Measurements from ENCODE around the gene PER1.
"Not testable (repeated sequence)": the region's sequence is repeated elsewhere in the genome, so short reads cannot be mapped to it uniquely, and the experiment has no call there.

PER1 gene

GRCh38 chr17:8173056-8173870 lies 21.1 kb upstream of the PER1 start:
- no peak for DNase-seq (ENCODE audit: low spot score)

GRCh38 chr17:8170186-8170585 lies 18.0 kb upstream of the PER1 start:
- DNase-seq (ENCODE audit: low spot score), result not testable (repeated sequence)

GRCh38 chr17:8167526-8167925 lies 15.3 kb upstream of the PER1 start:
- DNase-seq (ENCODE audit: low spot score), result no peak

DNA sequence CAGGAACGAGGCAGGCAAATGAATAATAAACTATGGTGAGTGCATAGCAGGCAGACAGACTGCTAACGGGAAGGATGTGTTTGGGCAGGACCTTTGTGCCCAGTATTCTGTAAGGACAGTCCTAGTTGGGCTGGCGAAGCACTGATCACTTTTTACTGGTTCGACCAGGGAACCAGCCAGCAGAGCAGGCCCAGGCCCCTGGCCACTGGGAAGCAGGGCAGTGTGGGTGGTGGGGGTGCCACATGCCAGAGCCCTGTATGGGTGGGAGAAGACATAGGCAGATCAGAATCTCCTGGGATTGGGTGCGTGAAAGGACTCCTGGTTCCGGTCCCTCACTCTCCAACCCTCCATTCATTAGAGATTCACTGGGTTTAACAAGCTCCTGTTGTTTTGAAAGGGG lies 14.5 kb upstream of the PER1 start:
- no peak for DNase-seq (ENCODE audit: low spot score)

DNA sequence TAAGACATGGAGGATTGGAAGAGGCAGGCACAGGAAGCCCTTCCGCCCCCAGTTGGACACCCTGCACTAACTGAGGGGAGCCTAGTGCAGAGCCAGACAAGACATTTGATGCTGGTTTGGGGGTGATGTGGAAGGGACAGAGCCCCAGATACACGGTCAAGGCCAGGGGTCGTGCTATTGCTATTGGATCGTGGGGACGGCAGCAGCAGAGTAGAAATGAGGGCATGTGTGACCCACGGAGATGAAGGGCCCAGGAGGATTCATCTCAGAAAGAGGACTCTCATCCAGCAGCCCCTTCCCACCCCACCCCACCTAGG lies 12.6 kb upstream of the PER1 start:
- DNase-seq (ENCODE audit: low spot score), result no peak

GRCh38 chr17:8163978-8164814 lies 12.0 kb upstream of the PER1 start:
- DNase-seq (ENCODE audit: low spot score), result peak; percentile 45

GRCh38 chr17:8162997-8163977 lies 11.1 kb upstream of the PER1 start:
- peak; percentile 58 for DNase-seq (ENCODE audit: low spot score)

DNA sequence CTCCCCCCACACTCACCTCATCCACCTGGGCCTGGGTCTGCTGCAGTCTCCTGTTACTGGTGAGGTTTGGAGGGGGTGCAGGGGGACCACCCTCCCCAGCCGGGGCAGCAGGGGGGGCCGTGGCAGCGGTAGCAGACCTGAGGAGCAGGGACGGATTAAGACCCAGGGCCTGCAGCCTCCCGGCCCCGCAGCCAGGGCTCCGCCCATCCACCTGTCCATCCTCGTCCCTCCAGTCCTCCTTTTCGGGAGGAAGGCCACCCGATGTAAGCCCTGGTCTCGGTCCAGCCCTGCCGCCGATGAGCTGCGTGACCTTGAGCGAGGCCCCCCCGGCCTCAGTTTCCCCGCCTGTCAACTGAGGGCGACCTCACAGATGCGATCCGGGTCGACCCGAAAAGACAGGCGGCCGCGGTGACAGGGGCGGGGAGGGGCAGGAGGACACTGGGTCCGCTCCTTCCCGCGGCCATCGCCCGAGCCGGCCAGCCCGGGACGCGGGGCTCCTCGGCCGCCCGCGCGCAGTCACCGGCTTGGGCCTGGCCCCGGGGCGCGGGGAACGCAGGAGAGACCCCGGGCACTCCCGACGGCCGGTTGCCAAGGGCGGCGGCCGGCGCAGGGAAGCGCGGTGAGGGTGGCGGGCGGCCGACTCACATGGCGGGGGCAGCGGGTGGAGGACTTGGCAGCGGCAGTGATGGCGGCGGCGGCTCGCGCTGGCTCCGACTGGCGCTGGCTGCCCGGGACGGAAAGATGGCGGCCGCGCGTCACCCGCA lies 10.2 kb upstream of the PER1 start, which contains the start of gene VAMP2:
TSS of gene VAMP2 (minus strand) at position 716 of the 764 bp plus-strand sequence. CDS start at position 647, 69 bp downstream.
- no peak for DNase-seq (ENCODE audit: low spot score)

- no peak for DNase-seq (ENCODE audit: low spot score)
Measured at GRCh38 chr17:8161289-8162232, 9.4 kb upstream of the PER1 start.

DNA sequence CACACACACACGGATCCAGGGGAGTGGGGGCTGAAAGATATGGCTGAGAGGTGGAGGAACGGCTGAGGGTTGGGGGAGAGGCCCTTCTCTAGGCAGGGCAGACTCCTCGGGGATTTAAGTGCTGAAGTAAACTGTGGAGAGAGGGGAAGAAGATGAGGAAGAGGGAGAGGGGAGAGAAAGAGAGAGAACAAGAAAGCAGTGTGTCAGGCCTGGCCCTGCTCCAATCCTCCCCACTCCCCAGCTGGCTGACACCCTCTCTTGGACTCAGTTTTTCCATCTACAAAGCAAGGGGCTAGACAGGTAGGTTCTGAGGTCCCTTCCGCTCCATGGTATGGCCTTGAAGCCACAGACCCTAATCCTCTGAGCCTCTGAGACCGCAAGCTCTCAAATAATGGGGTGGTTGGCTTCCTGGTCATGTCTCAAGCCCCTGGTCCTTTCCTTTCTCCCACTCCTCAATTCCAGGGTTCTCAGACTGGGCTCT lies 8.6 kb upstream of the PER1 start:
- no peak for DNase-seq (ENCODE audit: low spot score)

GRCh38 chr17:8160224-8160577 lies 8.0 kb upstream of the PER1 start:
- DNase-seq (ENCODE audit: low spot score), result no peak

- no peak for DNase-seq (ENCODE audit: low spot score)
Measured at GRCh38 chr17:8159459-8160223, 7.4 kb upstream of the PER1 start.

GRCh38 chr17:8159032-8159400 lies 6.8 kb upstream of the PER1 start:
- DNase-seq (ENCODE audit: low spot score), result no peak

DNA sequence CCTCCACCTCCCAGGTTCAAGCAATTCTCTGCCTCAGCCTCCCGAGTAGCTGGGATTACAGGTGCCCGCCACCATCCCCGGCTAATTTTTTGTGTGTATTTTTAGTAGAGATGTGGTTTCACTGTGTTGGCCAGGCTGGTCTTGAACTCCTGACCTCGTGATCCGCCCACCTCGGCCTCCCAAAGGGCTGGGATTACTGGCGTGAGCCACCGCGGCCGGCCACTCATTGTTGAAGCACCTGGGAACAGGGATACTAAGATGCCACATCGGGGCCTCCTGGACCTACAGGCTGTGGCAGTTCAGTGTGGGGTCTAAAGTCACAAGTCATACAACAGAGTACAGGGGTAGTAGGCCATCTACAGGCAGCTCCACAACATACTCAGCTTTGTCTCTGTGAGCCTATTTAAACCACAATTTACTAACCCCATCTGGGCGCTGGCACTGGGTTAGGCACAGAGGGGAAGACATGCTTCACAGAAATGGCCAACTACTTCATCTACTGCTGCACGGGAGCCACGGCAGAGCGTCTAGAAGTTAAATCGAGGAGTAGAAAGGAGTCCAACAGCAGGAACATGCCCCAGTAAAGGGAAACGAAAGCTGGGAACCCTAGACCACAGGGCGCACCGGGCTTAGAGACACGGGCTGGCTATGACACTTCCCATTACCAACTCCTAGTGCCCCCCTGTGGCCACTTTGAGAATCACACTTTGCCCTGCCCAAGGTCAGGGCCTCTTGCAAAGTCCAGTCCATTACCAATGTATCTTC lies 6.2 kb upstream of the PER1 start:
- DNase-seq (ENCODE audit: low spot score), result peak; percentile 82

- peak; percentile 98 for DNase-seq (ENCODE audit: low spot score)
Measured at GRCh38 chr17:8156246-8156992, 4.2 kb upstream of the PER1 start.

GRCh38 chr17:8155996-8156245 lies 3.7 kb upstream of the PER1 start:
- DNase-seq (ENCODE audit: low spot score), result no peak

- DNase-seq (ENCODE audit: low spot score), result no peak
Measured at GRCh38 chr17:8155231-8155995, 3.2 kb upstream of the PER1 start.

Measured in HuH-7.5 (cell line).